AG04449 (cell line): Measurements from ENCODE around the gene RLN1.
"Not testable (repeated sequence)": the region's sequence is repeated elsewhere in the genome, so short reads cannot be mapped to it uniquely, and the experiment has no call there.

Experiments
- CTCF ChIA-PET: fragments of 350-600 bp; formaldehyde crosslinking; extraction: SDS; loops from one replicate; lab custom pipeline; 2021; ENCODE audit warnings: antibody characterized with exemption; lab: Yijun Ruan, JAX
- POLR2A ChIA-PET: fragments of 400-600, 350-600 bp; formaldehyde crosslinking; extraction: SDS; loops from one replicate; lab custom pipeline; 2020; ENCODE audit warnings: antibody characterized with exemption, inconsistent platforms; lab: Yijun Ruan, JAX
- DNase-seq: peaks from one replicate; pipeline ENCODE4 v3.0.0-alpha.2; 2010; ENCODE audit warnings: low read depth, low spot score
- H3K4me3 ChIP-seq: 2 replicates; pipeline ENCODE4 v1.5.1; 2011; ENCODE audit warnings: low read depth, mild to moderate bottlenecking, control low read depth, low read length
- CTCF ChIP-seq: IDR thresholded peaks from one replicate; pipeline ENCODE4 v1.5.1; 2011; ENCODE audit warnings: mild to moderate bottlenecking, moderate library complexity, low read length, control low read depth, inconsistent platforms; ENCODE audit not compliant: insufficient read depth; ENCODE audit errors: missing control alignments

Gene RLN1

GRCh38 chr9:5355226-5355625 is 15.6 kb upstream of the RLN1 start:
- ChIA-PET POLR2A (no interaction called here), CTCF (no interaction called here)
- H3K4me3 ChIP-seq = no peak overlapping the region
- DNase-seq = no peak
- TF ChIP-seq CTCF = no peak

- H3K4me3 ChIP-seq = no peak overlapping the region
- CTCF ChIA-PET = no interaction called here
- no peak for DNase-seq
- no peak for TF ChIP-seq CTCF
- POLR2A ChIA-PET = no interaction called here
Observed at GRCh38 chr9:5354184-5354583, 14.5 kb upstream of the RLN1 start.

- no peak overlapping the region for H3K4me3 ChIP-seq
- POLR2A ChIA-PET = no interaction called here
- CTCF ChIA-PET = no interaction called here
- no peak for TF ChIP-seq CTCF
- DNase-seq = no peak
Observed at GRCh38 chr9:5352637-5353248, 13.1 kb upstream of the RLN1 start.

- DNase-seq = no peak
- H3K4me3 ChIP-seq = no peak overlapping the region
- ChIA-PET CTCF (interaction anchor here (1.5 kb wide), 1 partner anchor 253 kb away, joined by 3 read pairs; no protein-coding TSS in a partner anchor), POLR2A (no interaction called here)
- TF ChIP-seq CTCF = no peak
Observed at GRCh38 chr9:5336688-5337087, 3.0 kb downstream of the RLN1 start.

DNA sequence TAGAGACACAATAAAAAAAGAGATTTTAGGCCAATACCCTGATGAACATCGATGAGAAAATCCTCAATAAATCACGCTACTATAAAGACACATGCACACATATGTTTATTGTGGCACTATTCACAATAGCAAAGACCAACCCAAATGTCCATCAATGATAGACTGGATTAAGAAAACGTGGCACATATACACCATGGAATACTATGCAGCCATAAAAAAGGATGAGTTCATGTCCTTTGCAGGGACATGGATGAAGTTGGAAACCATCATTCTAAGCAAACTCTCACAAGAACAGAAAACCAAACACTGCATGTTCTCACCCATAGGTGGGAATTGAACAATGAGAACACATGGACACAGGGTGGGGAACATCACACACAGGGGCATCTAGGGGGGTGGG is 8.4 kb downstream of the RLN1 start:
- CTCF ChIA-PET, H3K4me3 ChIP-seq, DNase-seq, POLR2A ChIA-PET: not testable (repeated sequence)

DNA sequence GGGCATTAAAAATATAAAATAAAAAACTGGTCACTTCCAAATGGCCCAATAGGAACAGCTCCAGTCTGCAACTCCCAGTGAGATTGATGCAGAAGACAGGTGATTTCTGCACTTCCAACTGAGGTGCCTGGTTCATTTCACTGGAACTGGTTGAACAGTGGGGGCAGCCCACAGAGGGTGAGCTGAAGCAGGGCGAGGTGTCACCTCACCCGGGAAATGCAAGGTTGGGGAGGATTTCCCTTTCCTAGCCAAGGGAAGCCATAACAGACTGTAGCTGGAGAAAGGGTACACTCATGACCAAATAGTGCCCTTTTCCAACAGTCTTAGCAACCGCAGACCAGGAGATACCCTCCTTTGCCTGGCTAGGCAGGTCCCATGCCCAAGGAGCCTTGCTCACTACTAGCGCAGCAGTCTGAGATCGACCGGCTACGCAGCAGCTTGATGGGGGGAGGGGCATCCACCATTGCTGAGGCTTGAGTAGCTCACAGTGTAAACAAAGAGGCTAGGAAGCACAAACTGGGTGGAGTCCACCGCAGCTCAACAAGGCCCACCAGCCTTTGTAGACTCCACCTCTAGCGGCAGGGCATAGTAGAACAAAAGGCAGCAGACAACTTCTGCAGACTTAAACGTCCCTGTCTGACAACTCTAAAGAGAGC is 12.7 kb downstream of the RLN1 start:
- no peak for DNase-seq
- POLR2A ChIA-PET = no interaction called here
- no peak overlapping the region for H3K4me3 ChIP-seq
- no peak for TF ChIP-seq CTCF
- CTCF ChIA-PET = no interaction called here

- DNase-seq = no peak
- ChIA-PET CTCF (no interaction called here), POLR2A (no interaction called here)
- H3K4me3 ChIP-seq = no peak overlapping the region
- no peak for TF ChIP-seq CTCF
Observed at GRCh38 chr9:5326187-5326586, 13.5 kb downstream of the RLN1 start.

DNA sequence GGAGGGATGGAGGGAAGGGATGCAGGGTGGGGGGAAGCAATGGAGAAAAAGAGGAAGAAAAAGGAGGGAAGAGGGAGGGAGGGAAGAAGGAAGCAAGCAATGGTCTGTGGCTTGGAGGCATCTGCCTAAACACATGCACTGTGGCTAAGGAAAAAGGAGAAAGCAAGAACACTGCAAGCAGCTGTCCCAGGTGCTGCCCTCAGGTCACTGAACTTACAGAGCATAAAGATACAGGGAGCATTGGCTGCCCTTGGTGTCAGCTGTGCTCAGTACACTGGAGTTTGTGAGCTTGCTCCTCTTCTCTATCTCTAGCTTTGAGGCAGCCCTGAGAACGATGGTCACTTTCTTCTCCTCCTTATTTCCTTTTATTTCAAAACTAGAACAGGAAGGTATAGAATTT is 18.1 kb downstream of the RLN1 start:
- CTCF ChIA-PET = interaction anchor here (0.6 to 2.0 kb wide), 3 partner anchors 20 to 135 kb away, joined by 3 to 6 read pairs (median 4); no protein-coding TSS in a partner anchor
- DNase-seq, H3K4me3 ChIP-seq, POLR2A ChIA-PET: not testable (repeated sequence)
